Kidney (tissue), 14 donors: Measurements from ENCODE around the gene WRNIP1. TPM values are rescaled to one million over a fixed set of nuclear protein-coding genes. Genes with fewer than 3 reads are reported as not detected.

Experiments
- DNase-seq, 5 donors: peaks; one replicate each; pipeline ENCODE4 v3.0.0-alpha.2; 2013 to 2020
- FAIRE-seq: peaks from 2 replicates; lab custom pipeline; 2012; peaks lifted over from hg19 to GRCh38; lab: Jason Lieb, UNC
- H3K27ac ChIP-seq, 2 donors: one replicate each; pipeline ENCODE4 v1.7.0; 2013; ENCODE audit warnings: low read depth in 2 of 2, low read length in 2 of 2, inconsistent platforms in 1 of 2
- H3K27me3 ChIP-seq: one replicate; pipeline ENCODE4 v1.7.1; 2013; ENCODE audit warnings: low read length, inconsistent platforms; ENCODE audit not compliant: control insufficient read depth, insufficient read depth
- H3K36me3 ChIP-seq, 3 donors: one replicate each; pipeline versions ENCODE4 v1.7.0 to v1.7.1; 2013; ENCODE audit warnings: low read length in 3 of 3, control low read depth in 1 of 3, inconsistent platforms in 1 of 3; ENCODE audit not compliant: insufficient read depth in 3 of 3, control insufficient read depth in 2 of 3
- H3K4me1 ChIP-seq, 3 donors: one replicate each; pipeline versions ENCODE4 v1.7.0 to v1.7.1; 2013; ENCODE audit warnings: low read length in 3 of 3, inconsistent platforms in 1 of 3, low read depth in 1 of 3; ENCODE audit not compliant: control insufficient read depth in 2 of 3, insufficient read depth in 2 of 3
- H3K4me3 ChIP-seq, 3 donors: one replicate each; pipeline versions ENCODE4 v1.7.0 to v1.8.1; 2013; ENCODE audit warnings: low read length in 3 of 3, control low read depth in 1 of 3, inconsistent platforms in 1 of 3
- H3K9ac ChIP-seq, 3 donors: one replicate each; pipeline versions ENCODE4 v1.7.0 to v1.7.1; 2013; ENCODE audit warnings: low read length in 3 of 3, control low read depth in 1 of 3, inconsistent platforms in 1 of 3
- H3K9me3 ChIP-seq, 3 donors: one replicate each; pipeline versions ENCODE4 v1.7.0 to v1.7.1; 2013; ENCODE audit warnings: low read length in 3 of 3, control low read depth in 1 of 3, inconsistent platforms in 1 of 3; ENCODE audit not compliant: control insufficient read depth in 2 of 3, insufficient read depth in 1 of 3
- intact Hi-C: fragments of 100-400 bp; cut with DNase I; formaldehyde crosslinking; loops from one replicate; pipeline ENCODE4 v1.11.1; 2022
- polyA plus RNA-seq: library from polyadenylated mRNA; stranded (reverse); fragments of 350-450 nt; fragmentation: Illumina TruSeq; extraction: RNeasy Lipid Tissue Mini Kit (QIAGEN cat#74804); gene quantifications from one replicate; pipeline ENCODE4 v1.2.3, GENCODE V29; 2014; ENCODE audit warnings: low read depth, low replicate concordance; ENCODE audit not compliant: insufficient read depth
- total RNA-seq: library from RNA; stranded (reverse); fragmentation: NEBNext Ultra II Directional; extraction: Animal tissue kit (Norgen Biotek cat#: 25700); gene quantifications from one replicate; pipeline ENCODE4 v1.2.1, GENCODE V29; 2021
- TF ChIP-seq, protein P1 (sequence below): IDR thresholded peaks from 3 replicates; pipeline ENCODE4 v1.5.1; 2012; ENCODE audit warnings: mild to moderate bottlenecking, moderate library complexity, borderline replicate concordance; ENCODE audit not compliant: insufficient read depth; ENCODE audit errors: extremely low read depth
- donor health status: control.
- donor health status: control.
- donor health status: control.
- donor health status: control.
- donor health status: control.
- donor health status: DM: yes; HTN: yes; CAD: no.
- donor health status: Normal renal cell carcinoma (clear cell type).

WRNIP1 gene
- total and polyA plus RNA-seq, 2 donors from 2014 or later = 38.0 to 46.3 TPM

DNA sequence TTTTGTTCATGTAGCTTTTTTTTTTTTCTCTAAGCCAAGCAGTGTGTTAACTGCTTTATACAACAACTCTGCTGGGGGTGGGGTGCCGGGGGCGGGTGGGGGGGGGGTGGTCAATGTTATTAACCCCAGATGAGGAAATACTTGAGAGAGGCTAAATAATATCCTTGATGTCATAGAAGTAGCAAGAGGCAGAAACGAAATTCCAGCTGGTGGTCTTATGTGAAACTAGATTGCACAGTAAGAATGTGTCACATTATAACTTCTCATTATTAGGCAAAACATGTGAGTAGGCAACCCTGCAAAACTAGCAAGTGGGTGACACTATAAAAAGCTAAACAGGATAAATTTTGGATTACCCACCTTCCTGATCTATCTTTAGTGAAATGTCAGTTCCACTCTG, 27.3 kb upstream of the WRNIP1 start:
- FAIRE-seq (no peak), DNase-seq (no peak)
- no peaks in the 10 kb centered on the region for H3K4me1 ChIP-seq
- no peak overlapping the region for H3K9ac ChIP-seq
- no peaks in the 10 kb centered on the region for H3K27me3 ChIP-seq
- no peak overlapping the region for H3K27ac ChIP-seq
- intact Hi-C loops = no loop called here
- H3K4me3 ChIP-seq = no peak overlapping the region
- H3K36me3 ChIP-seq = no peaks in the 10 kb centered on the region
- TF ChIP-seq, protein P1, sequence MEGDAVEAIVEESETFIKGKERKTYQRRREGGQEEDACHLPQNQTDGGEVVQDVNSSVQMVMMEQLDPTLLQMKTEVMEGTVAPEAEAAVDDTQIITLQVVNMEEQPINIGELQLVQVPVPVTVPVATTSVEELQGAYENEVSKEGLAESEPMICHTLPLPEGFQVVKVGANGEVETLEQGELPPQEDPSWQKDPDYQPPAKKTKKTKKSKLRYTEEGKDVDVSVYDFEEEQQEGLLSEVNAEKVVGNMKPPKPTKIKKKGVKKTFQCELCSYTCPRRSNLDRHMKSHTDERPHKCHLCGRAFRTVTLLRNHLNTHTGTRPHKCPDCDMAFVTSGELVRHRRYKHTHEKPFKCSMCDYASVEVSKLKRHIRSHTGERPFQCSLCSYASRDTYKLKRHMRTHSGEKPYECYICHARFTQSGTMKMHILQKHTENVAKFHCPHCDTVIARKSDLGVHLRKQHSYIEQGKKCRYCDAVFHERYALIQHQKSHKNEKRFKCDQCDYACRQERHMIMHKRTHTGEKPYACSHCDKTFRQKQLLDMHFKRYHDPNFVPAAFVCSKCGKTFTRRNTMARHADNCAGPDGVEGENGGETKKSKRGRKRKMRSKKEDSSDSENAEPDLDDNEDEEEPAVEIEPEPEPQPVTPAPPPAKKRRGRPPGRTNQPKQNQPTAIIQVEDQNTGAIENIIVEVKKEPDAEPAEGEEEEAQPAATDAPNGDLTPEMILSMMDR = no peak
- H3K9me3 ChIP-seq = no peaks in the 10 kb centered on the region

DNA sequence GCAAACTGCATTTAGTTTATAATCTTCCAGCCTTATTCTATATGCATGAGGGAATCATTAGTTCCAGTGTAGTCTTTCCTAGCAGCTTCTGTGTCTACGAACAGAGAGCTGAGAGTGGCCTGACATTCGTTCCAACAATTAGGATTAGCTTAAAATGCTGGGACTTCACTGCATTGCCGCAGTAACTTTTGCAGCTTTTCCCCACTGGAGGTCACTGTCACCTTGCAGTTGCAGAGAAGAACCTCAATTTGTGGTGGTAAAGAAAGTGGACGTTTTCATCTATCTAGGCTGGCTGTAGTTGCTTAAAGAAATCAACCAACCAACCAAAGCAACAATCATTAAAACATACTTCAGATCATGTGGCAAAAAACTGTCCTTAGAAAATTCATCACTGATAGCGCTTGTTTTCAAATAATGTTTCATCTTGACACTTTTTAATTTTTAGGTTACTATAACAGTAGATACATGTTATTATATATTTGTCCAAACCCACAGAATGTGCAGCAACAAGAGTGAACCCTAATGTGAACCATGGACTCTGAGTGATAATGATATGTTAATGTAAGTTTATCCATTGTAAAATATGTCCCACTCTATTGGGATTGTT, 26.7 kb upstream of the WRNIP1 start:
- intact Hi-C loops = no loop called here
- no peak overlapping the region for H3K4me3 ChIP-seq
- no peaks in the 10 kb centered on the region for H3K4me1 ChIP-seq
- no peaks in the 10 kb centered on the region for H3K36me3 ChIP-seq
- H3K27me3 ChIP-seq = no peaks in the 10 kb centered on the region
- no peak overlapping the region for H3K27ac ChIP-seq
- FAIRE-seq = no peak
- no peak overlapping the region for H3K9ac ChIP-seq
- TF ChIP-seq, protein P1 = peak; percentile 71
- DNase-seq = peak in 4 of 5 donors; percentile 59 to 88 (median 75)
- H3K9me3 ChIP-seq = no peaks in the 10 kb centered on the region

DNA sequence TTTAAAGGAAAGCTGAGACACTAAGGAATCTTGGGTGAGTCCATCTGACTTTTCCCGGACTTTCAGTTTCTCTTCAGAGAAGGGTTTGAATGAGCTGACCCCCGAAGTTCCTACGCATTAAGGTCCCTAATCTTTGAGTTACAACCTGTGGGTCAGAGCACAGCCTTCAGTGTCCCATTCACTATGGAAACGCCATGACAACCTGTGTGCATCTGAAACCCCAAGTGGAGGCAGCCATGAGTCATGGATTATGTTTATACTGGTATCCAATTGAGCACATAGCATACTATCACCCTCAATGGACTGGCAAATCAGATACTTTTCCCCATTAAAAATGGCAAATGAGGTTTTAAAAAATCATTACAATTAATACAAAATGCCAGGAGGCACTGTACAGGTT, 25.9 kb upstream of the WRNIP1 start:
- Histone ChIP-seq H3K27ac (no peak overlapping the region), H3K36me3 (no peaks in the 10 kb centered on the region), H3K9me3 (no peaks in the 10 kb centered on the region), H3K4me3 (no peak overlapping the region), H3K4me1 (peaks cover 0 to 4% (median 0%) of the 10 kb centered on the region in 3 donors), H3K9ac (no peak overlapping the region), H3K27me3 (no peaks in the 10 kb centered on the region)
- DNase-seq = no peak
- no peak for FAIRE-seq
- intact Hi-C loops = no loop called here
- TF ChIP-seq, protein P1 = no peak
